SK-N-SH (cell line): Measurements from ENCODE around the gene GLIS2. TPM values are rescaled to one million over a fixed set of nuclear protein-coding genes. Genes with fewer than 3 reads are reported as not detected.

Experiments used
- CTCF ChIA-PET: fragments of 300-600, 350-600 bp; formaldehyde crosslinking; extraction: SDS; loops from one replicate; lab custom pipeline; 2021; lab: Yijun Ruan, JAX
- POLR2A ChIA-PET: fragments of 350-600 bp; sonication (Branson Sonifier 250); formaldehyde crosslinking; extraction: SDS; loops from one replicate; lab custom pipeline; 2020; ENCODE audit warnings: antibody characterized with exemption, inconsistent platforms; lab: Yijun Ruan, JAX
- DNase-seq: peaks from one replicate; pipeline ENCODE4 v3.0.0; 2012
- H2AFZ ChIP-seq: fragments of 200-600 bp; sonication (generic); 2 replicates; pipeline ENCODE4 v1.8.1; 2016; ENCODE audit warnings: antibody characterized with exemption, mild to moderate bottlenecking, low read depth
- H3F3A ChIP-seq: fragments of 200-600 bp; sonication (generic); replicated peaks from 2 replicates; pipeline ENCODE3; 2016; ENCODE audit warnings: antibody characterized with exemption, mild to moderate bottlenecking; ENCODE audit not compliant: insufficient read depth
- H3K27ac ChIP-seq, 2 experiments: fragments of 200-500 bp in 1 of 2; fragments of 200-600 bp in 1 of 2; sonication (Bioruptor generic) in 1 of 2; sonication (generic), shearing (Covaris generic) in 1 of 2; 2 replicates each; pipeline versions ENCODE4 v1.5.1 to v1.6.1; 2014 to 2016; ENCODE audit warnings: low read depth in 2 of 2, inconsistent platforms in 1 of 2, low read length in 1 of 2, mild to moderate bottlenecking in 1 of 2, mixed read lengths in 1 of 2
- H3K27me3 ChIP-seq: fragments of 200-600 bp; sonication (generic), shearing (Covaris generic); 2 replicates; pipeline ENCODE4 v1.6.1; 2016; ENCODE audit warnings: mixed run types; ENCODE audit not compliant: insufficient read depth
- H3K36me3 ChIP-seq, 2 experiments: fragments of 200-500 bp in 1 of 2; fragments of 200-600 bp in 1 of 2; sonication (Bioruptor generic) in 1 of 2; sonication (generic) in 1 of 2; replicated peaks in 1 of 2; 2 replicates each; pipeline versions ENCODE3 to v1.5.1; 2014 to 2016; ENCODE audit warnings: low read length in 1 of 2, mild to moderate bottlenecking in 1 of 2; ENCODE audit not compliant: insufficient read depth in 2 of 2, control insufficient read depth in 1 of 2
- H3K4me1 ChIP-seq, 2 experiments: fragments of 200-500 bp in 1 of 2; fragments of 200-600 bp in 1 of 2; sonication (Bioruptor generic) in 1 of 2; sonication (generic), shearing (Covaris generic) in 1 of 2; 2 replicates each; pipeline versions ENCODE4 v1.5.1 to v1.6.1; 2014 to 2016; ENCODE audit warnings: low read depth in 1 of 2, low read length in 1 of 2, mixed run types in 1 of 2; ENCODE audit not compliant: insufficient read depth in 2 of 2, control insufficient read depth in 1 of 2
- H3K4me2 ChIP-seq: fragments of 200-600 bp; sonication (generic), shearing (Covaris generic); 2 replicates; pipeline ENCODE4 v1.6.1; 2017; ENCODE audit warnings: mixed run types
- H3K4me3 ChIP-seq, 2 experiments: fragments of 200-500 bp in 1 of 2; fragments of 200-600 bp in 1 of 2; sonication (Bioruptor generic) in 1 of 2; sonication (generic), shearing (Covaris generic) in 1 of 2; 2 replicates each; pipeline versions ENCODE4 v1.5.1 to v1.8.1; 2014 to 2016; ENCODE audit warnings: low read depth in 2 of 2, inconsistent platforms in 1 of 2, low read length in 1 of 2, mild to moderate bottlenecking in 1 of 2, mixed read lengths in 1 of 2, moderate library complexity in 1 of 2
- H3K79me2 ChIP-seq: fragments of 200-600 bp; sonication (generic); 2 replicates; pipeline ENCODE4 v1.8.1; 2017; ENCODE audit warnings: mild to moderate bottlenecking; ENCODE audit not compliant: insufficient read depth
- H3K9ac ChIP-seq: fragments of 200-600 bp; sonication (generic); 2 replicates; pipeline ENCODE4 v1.6.1; 2017; ENCODE audit warnings: mixed run types
- H3K9me2 ChIP-seq: fragments of 200-600 bp; sonication (generic); 2 replicates; pipeline ENCODE4 v1.6.1; 2017; ENCODE audit warnings: mixed run types
- H3K9me3 ChIP-seq: fragments of 200-600 bp; sonication (generic); 2 replicates; pipeline ENCODE4 v1.6.1; 2017; ENCODE audit warnings: mixed run types, mild to moderate bottlenecking, moderate library complexity
- H4K20me1 ChIP-seq: fragments of 200-600 bp; sonication (generic); 2 replicates; pipeline ENCODE4 v1.6.1; 2017; ENCODE audit warnings: mild to moderate bottlenecking, mixed run types; ENCODE audit not compliant: insufficient read depth
- EP300 ChIP-seq, 2 experiments: IDR thresholded peaks; 2 replicates each; pipeline versions ENCODE4 v1.4.0 to v1.6.1; 2012; ENCODE audit warnings: borderline replicate concordance in 1 of 2, low read depth in 1 of 2, low read length in 1 of 2
- FOXJ3 ChIP-seq: sonication (generic); formaldehyde crosslinking; IDR thresholded peaks from 2 replicates; pipeline ENCODE4 v1.5.1; 2020; ENCODE audit warnings: mild to moderate bottlenecking, missing genetic modification reagents
- FOXM1 ChIP-seq: IDR thresholded peaks from 2 replicates; pipeline ENCODE4 v1.4.0; 2012; ENCODE audit warnings: low read depth, mild to moderate bottlenecking
- JUND ChIP-seq: IDR thresholded peaks from 2 replicates; pipeline ENCODE4 v1.4.0; 2012
- MEF2A ChIP-seq: IDR thresholded peaks from 2 replicates; pipeline ENCODE4 v1.4.0; 2012; ENCODE audit warnings: low read depth, borderline replicate concordance
- MXI1 ChIP-seq: IDR thresholded peaks from 2 replicates; pipeline ENCODE4 v1.6.1; 2012; ENCODE audit warnings: mild to moderate bottlenecking, low read depth, low read length, improper control_type of control experiment
- NRF1 ChIP-seq: IDR thresholded peaks from 2 replicates; pipeline ENCODE4 v1.6.1; 2012; ENCODE audit warnings: low read depth, mild to moderate bottlenecking, low read length
- POLR2AphosphoS5 ChIP-seq: IDR thresholded peaks from 2 replicates; pipeline ENCODE4 v1.6.1; 2012; ENCODE audit warnings: low read depth, low read length
- RAD21 ChIP-seq: IDR thresholded peaks from 2 replicates; pipeline ENCODE4 v1.6.1; 2012; ENCODE audit warnings: mild to moderate bottlenecking, low read length
- RCOR1 ChIP-seq: fragments of 150-350 bp; IDR thresholded peaks from 2 replicates; pipeline ENCODE4 v1.6.1; 2017; ENCODE audit warnings: antibody characterized with exemption, low read length
- RFX5 ChIP-seq: IDR thresholded peaks from 2 replicates; pipeline ENCODE4 v1.6.1; 2012; ENCODE audit warnings: mild to moderate bottlenecking, improper control_type of control experiment, low read length
- SIN3A ChIP-seq: IDR thresholded peaks from 2 replicates; pipeline ENCODE4 v1.6.1; 2012; ENCODE audit warnings: low read depth, mild to moderate bottlenecking, low read length, moderate library complexity, borderline replicate concordance
- TAF1 ChIP-seq: IDR thresholded peaks from 2 replicates; pipeline ENCODE4 v1.6.1; 2012; ENCODE audit warnings: low read depth, mild to moderate bottlenecking, low read length, moderate library complexity, borderline replicate concordance
- TCF12 ChIP-seq: IDR thresholded peaks from 2 replicates; pipeline ENCODE4 v1.4.0; 2012
- TEAD4 ChIP-seq: IDR thresholded peaks from 2 replicates; pipeline ENCODE4 v1.4.0; 2012; ENCODE audit warnings: mild to moderate bottlenecking, borderline replicate concordance; ENCODE audit not compliant: insufficient read depth
- WGBS: methylation state at CpG from one replicate; pipeline ENCODE4 v1.1.6; 2017; ENCODE audit warnings: low lambda C conversion rate; 5-methylcytosine and 5-hydroxymethylcytosine counted together
- polyA plus RNA-seq, 3 experiments: library from polyadenylated mRNA; depleted of rRNA; stranded (reverse); fragments of >200 nt; gene quantifications; 2 replicates each; pipeline ENCODE4 v1.2.3, GENCODE V29; 2012
- TF ChIP-seq, protein P1 (sequence below): IDR thresholded peaks from 2 replicates; pipeline ENCODE4 v1.6.1; 2012; ENCODE audit warnings: mild to moderate bottlenecking, low read depth, low read length, moderate library complexity
- TF ChIP-seq, protein P2 (sequence below): IDR thresholded peaks from 2 replicates; pipeline ENCODE4 v1.4.0; 2012; ENCODE audit warnings: low read depth, borderline replicate concordance

The GLIS2 gene
- polyA plus RNA-seq, 1 of the 3 experiments (the other 2 are of a cell fraction): 6.5 TPM

DNA sequence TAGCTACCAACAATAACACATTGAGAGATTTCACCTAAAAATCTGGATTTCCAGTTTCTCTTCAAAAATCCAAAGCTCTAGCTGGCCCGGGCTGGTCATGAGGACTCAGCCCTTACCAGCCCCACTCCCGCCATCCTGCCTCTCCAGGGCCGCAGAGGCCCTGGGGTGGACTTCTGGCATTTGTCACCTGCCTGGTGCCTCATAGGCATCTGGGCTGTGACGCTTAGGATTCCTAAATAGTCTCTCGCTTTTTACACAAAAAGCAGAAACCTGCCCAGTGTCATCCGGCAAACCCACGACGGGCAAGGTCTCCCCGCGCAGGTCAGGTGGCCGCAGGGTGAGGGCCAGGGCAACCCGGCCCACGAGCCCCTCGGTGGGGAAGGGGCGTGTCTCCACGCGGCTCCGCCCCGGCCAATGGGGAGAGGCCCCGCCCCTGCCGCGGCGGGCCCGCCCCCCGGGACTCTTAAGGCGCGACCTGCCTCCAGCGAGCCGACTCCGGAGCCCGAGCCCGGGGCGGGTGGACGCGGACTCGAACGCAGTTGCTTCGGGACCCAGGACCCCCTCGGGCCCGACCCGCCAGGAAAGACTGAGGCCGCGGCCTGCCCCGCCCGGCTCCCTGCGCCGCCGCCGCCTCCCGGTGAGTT is 55.6 kb downstream of the GLIS2 start, which contains the start of gene VASN:
Gene VASN (plus strand): TSS at position 492 of the 644 bp plus-strand sequence. CDS start 9,030 bp downstream, outside the sequence.
- H3K4me1 ChIP-seq: peaks cover 40 to 80% of the 10 kb centered on the region in 2 experiments
- no peak within 1 kb of the TSS for H2AFZ ChIP-seq
- peak; percentile 98 for DNase-seq
- H3K27me3 ChIP-seq: no peaks in the 10 kb centered on the region
- peak within 1 kb of the TSS; percentile 64 for H3K9ac ChIP-seq
- peak within 1 kb of the TSS; percentile 91 for H3K4me2 ChIP-seq
- 4% methylated on average over 18 of the region's 50 CpGs for WGBS
- CTCF ChIA-PET: interaction anchor here (1.0 to 32.1 kb wide), 4 partner anchors 13 to 31 kb away, joined by 6 to 558 read pairs (median 23); no protein-coding TSS in a partner anchor
- H3F3A ChIP-seq: peaks cover 17% of the 10 kb centered on the region
- no peaks in the 10 kb centered on the region for H3K36me3 ChIP-seq
- POLR2A ChIA-PET: interaction anchor here (0.9 to 2.0 kb wide), 5 partner anchors 8 to 31 kb away, joined by 3 to 13 read pairs (median 3); no protein-coding TSS in a partner anchor
- H3K9me2 ChIP-seq: no peaks in the 10 kb centered on the region
- H3K27ac ChIP-seq: peak within 1 kb of the TSS; percentile 83 to 88
- H3K4me3 ChIP-seq: peak within 1 kb of the TSS; percentile 77 to 92
- peaks cover 24% of the 10 kb centered on the region for H4K20me1 ChIP-seq
- TF ChIP-seq, protein P1, sequence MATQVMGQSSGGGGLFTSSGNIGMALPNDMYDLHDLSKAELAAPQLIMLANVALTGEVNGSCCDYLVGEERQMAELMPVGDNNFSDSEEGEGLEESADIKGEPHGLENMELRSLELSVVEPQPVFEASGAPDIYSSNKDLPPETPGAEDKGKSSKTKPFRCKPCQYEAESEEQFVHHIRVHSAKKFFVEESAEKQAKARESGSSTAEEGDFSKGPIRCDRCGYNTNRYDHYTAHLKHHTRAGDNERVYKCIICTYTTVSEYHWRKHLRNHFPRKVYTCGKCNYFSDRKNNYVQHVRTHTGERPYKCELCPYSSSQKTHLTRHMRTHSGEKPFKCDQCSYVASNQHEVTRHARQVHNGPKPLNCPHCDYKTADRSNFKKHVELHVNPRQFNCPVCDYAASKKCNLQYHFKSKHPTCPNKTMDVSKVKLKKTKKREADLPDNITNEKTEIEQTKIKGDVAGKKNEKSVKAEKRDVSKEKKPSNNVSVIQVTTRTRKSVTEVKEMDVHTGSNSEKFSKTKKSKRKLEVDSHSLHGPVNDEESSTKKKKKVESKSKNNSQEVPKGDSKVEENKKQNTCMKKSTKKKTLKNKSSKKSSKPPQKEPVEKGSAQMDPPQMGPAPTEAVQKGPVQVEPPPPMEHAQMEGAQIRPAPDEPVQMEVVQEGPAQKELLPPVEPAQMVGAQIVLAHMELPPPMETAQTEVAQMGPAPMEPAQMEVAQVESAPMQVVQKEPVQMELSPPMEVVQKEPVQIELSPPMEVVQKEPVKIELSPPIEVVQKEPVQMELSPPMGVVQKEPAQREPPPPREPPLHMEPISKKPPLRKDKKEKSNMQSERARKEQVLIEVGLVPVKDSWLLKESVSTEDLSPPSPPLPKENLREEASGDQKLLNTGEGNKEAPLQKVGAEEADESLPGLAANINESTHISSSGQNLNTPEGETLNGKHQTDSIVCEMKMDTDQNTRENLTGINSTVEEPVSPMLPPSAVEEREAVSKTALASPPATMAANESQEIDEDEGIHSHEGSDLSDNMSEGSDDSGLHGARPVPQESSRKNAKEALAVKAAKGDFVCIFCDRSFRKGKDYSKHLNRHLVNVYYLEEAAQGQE: peak; percentile 68; the same call in 1 of the 2 replicates
- no peak for TF ChIP-seq TEAD4
- TF ChIP-seq NRF1: no peak
- peak; percentile 91 for TF ChIP-seq TAF1
- peak in 1 of 2 experiments; percentile 51; a peak in 2 of 4 replicates for TF ChIP-seq EP300 (IDR thresholded peaks at IDR 0.05; ENCODE audit: borderline replicate concordance in 1 of 2, low read depth in 1 of 2, low read length in 1 of 2)
- TF ChIP-seq, protein P2, sequence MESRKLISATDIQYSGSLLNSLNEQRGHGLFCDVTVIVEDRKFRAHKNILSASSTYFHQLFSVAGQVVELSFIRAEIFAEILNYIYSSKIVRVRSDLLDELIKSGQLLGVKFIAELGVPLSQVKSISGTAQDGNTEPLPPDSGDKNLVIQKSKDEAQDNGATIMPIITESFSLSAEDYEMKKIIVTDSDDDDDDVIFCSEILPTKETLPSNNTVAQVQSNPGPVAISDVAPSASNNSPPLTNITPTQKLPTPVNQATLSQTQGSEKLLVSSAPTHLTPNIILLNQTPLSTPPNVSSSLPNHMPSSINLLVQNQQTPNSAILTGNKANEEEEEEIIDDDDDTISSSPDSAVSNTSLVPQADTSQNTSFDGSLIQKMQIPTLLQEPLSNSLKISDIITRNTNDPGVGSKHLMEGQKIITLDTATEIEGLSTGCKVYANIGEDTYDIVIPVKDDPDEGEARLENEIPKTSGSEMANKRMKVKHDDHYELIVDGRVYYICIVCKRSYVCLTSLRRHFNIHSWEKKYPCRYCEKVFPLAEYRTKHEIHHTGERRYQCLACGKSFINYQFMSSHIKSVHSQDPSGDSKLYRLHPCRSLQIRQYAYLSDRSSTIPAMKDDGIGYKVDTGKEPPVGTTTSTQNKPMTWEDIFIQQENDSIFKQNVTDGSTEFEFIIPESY: no peak
- TF ChIP-seq FOXJ3: no peak
- TF ChIP-seq POLR2AphosphoS5: peak; percentile 98
- peak; percentile 8; the same call in 1 of the 2 replicates for TF ChIP-seq RCOR1
- TF ChIP-seq TCF12: peak; percentile 40; the same call in 1 of the 2 replicates
- TF ChIP-seq SIN3A: peak; percentile 47; the same call in 1 of the 2 replicates
- no peak for TF ChIP-seq RAD21
- no peak for TF ChIP-seq MEF2A
- no peak for TF ChIP-seq JUND
- TF ChIP-seq FOXM1: no peak
- no peak for TF ChIP-seq RFX5
- peak; percentile 32; the same call in 1 of the 2 replicates for TF ChIP-seq MXI1
- peaks cover 43% of the 10 kb centered on the region for H3K79me2 ChIP-seq
- H3K9me3 ChIP-seq: no peaks in the 10 kb centered on the region
